Fibroblast of pulmonary artery (primary cell): Measurements from ENCODE around the gene CRTC1.

Experiments used
- DNase-seq: peaks from one replicate; pipeline ENCODE4 v3.0.0-alpha.2; 2010; ENCODE audit warnings: low read depth
- H3K4me3 ChIP-seq: replicated peaks from 2 replicates; pipeline ENCODE4 v1.5.1; 2011; ENCODE audit warnings: low read depth, mild to moderate bottlenecking, control low read depth, low read length, moderate library complexity
- TF ChIP-seq, protein P1 (sequence below): IDR thresholded peaks from 2 replicates; pipeline ENCODE4 v1.5.1; 2011; ENCODE audit warnings: mild to moderate bottlenecking, control low read depth, low read length, inconsistent platforms; ENCODE audit errors: missing control alignments

CRTC1 gene

DNA sequence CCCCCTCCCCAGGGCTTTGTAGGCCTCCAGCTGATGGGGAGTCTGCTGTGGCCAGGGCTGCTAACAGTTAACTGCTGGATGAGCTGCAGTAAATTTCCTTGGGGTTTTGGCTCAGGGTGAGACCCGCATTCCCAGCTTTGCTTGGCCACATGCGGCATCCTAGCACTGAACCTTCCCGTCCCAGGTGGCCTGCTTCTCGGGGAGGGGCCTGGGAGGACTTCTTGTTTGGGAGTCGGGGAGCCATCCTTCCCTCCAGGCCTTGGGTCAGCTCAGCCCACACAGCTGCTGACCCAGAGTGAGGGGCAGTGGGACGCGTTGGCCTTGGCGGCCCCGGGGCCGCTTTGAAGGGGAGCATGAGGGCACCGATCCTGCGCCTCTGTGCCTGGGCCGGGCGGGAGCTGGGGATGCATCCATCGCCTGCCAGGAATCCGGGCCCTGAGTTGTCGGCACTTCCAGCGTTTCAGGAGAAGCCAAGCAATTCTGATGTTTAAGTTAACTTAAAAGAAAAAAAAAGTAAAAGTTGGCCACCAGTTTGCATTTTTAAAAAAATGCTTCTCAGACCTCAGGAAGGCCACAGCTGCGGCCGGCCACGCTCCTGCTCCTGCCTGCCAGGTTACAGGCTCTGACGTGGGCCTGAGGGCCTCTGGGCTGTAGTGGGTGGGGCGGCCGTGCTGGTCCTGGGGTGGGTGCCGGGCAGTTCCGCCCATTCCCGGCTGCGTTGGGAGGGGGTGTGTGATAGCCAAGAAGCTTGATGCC, 27.7 kb downstream of the CRTC1 start:
- DNase-seq: peak; percentile 38
- TF ChIP-seq, protein P1, sequence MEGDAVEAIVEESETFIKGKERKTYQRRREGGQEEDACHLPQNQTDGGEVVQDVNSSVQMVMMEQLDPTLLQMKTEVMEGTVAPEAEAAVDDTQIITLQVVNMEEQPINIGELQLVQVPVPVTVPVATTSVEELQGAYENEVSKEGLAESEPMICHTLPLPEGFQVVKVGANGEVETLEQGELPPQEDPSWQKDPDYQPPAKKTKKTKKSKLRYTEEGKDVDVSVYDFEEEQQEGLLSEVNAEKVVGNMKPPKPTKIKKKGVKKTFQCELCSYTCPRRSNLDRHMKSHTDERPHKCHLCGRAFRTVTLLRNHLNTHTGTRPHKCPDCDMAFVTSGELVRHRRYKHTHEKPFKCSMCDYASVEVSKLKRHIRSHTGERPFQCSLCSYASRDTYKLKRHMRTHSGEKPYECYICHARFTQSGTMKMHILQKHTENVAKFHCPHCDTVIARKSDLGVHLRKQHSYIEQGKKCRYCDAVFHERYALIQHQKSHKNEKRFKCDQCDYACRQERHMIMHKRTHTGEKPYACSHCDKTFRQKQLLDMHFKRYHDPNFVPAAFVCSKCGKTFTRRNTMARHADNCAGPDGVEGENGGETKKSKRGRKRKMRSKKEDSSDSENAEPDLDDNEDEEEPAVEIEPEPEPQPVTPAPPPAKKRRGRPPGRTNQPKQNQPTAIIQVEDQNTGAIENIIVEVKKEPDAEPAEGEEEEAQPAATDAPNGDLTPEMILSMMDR: no peak

DNA sequence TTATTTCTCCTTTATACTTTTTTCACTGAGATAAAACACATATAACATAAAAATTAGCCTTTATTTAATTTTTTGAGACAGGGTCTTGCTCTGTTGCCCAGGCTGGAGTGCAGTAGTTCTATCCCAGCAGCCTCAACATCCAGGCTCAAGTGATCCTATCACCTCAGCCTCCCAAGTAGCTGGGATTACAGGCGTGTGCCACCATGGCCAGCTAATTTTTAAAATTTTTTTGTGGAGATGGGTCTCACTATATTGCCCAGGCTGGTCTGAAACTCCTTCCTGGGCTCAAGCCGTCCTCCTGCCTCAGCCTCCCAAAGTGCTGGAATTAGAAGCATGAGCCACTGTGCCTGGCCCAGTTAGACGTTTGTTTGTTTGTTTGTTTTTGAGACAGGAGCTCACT, 28.4 kb downstream of the CRTC1 start:
- TF ChIP-seq, protein P1: no peak
- H3K4me3 ChIP-seq: no peak overlapping the region
- DNase-seq: no peak

More for the DNA sequence above, 27.7 kb downstream of the CRTC1 start:
- no peak overlapping the region for H3K4me3 ChIP-seq

DNA sequence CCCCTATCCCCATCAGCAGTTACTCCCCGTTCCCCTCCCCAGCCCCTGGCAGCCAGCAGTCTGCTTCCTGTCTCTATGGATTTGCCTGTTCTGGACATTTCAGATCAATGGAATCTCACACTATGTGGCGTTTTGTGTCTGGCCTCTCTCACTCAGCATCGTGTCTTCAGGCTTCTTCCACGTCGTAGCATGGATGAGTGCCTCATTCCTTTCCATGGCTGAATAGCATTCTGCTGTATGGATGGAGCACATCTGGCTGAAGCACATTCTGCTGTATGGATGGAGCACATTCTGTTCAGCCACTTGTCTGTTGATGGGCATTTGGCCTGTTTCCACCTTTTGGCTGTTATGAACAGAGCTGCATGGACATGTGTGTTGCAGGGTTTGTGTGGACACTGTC, 29.5 kb downstream of the CRTC1 start:
- DNase-seq: peak; percentile 16
- TF ChIP-seq, protein P1: no peak
- no peak overlapping the region for H3K4me3 ChIP-seq

DNA sequence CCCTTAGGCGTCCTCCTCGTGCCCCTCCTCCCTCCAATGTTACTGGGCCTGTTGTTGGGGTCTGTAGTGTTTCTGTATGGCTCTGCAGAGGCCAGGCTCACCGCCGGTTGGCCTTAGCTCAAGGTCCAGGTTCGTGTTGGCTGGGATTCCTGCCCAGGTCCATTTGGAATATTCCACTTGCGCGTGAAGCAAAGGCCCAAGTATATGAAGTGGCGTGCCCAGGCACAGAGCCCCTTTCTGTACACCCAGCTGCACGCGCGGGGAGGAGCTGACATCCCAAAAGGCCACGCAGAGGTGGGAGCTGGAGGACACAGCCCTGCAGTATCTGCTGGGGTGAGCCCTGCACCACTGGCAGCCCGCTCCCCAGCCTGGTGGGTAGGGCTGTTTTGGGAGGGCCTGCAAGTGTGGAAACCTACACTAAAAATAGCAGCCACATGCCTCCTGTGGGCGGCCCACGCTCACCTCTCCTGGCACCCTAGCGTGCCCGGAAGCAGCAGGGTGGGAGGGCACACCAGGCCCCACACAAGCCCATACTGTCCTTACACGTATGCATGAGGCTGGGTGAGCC, 30.2 kb downstream of the CRTC1 start:
- TF ChIP-seq, protein P1: no peak
- no peak for DNase-seq

DNA sequence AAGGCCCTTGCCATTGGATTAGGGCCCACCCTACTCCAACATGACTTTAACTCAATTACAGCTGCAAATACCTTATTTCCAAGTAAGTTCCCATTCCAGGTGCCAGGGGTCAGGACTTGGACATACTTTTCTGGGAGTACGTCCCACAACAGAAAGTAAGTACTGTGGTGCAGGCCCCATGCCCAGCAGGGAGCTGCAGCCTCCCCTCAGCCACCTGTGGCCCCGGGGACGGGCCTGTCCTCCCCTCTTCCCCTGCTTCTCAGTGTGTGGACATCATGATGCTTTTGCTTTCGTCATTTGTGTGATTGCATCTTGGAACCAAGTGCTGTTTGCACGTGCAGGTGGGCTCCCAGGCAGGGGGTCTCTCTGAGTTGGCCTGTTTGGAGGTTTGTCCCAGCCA, 31.9 kb downstream of the CRTC1 start:
- TF ChIP-seq, protein P1: no peak
- DNase-seq: no peak
- no peak overlapping the region for H3K4me3 ChIP-seq

More for the DNA sequence above, 30.2 kb downstream of the CRTC1 start:
- H3K4me3 ChIP-seq: no peak overlapping the region

DNA sequence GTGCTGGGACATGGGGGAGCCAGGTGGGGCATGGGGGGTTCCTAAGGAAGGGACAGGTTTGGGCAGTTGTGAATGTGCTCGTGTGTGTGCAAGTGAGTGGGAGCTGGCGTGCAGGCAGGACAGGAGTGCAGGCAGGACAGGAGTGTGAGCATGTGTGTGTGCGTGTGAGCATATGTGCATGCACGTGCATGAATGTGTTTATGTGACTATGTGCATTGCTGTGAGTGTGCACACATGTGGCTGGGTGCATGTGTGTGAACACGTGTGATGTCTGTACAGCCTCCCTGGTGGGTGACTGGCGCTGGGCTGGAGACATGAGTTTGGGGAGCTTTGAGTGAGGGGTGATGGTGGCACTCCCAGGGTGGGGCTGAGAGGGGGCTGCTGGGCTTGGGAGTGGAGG, 33.4 kb downstream of the CRTC1 start:
- no peak for DNase-seq
- H3K4me3 ChIP-seq: no peak overlapping the region
- TF ChIP-seq, protein P1: no peak
